Neural progenitor cell (in vitro differentiated cells): ENCODE measurements around the gene CTNNA3. TPM values are rescaled to one million over a fixed set of nuclear protein-coding genes. Genes with fewer than 3 reads are reported as not detected.

Experiments
- DNase-seq: peaks from one replicate; pipeline ENCODE4 v3.0.0-alpha.2; 2016; ENCODE audit warnings: low spot score
- H2AFZ ChIP-seq: fragments of 200-600 bp; sonication (generic); replicated peaks from 2 replicates; pipeline ENCODE4 v1.6.1; 2016; ENCODE audit warnings: antibody characterized with exemption
- H3F3A ChIP-seq: fragments of 200-600 bp; sonication (generic); 2 replicates; pipeline ENCODE4 v1.6.1; 2016; ENCODE audit warnings: antibody characterized with exemption, low read depth
- H3K27ac ChIP-seq: fragments of 200-600 bp; sonication (generic); 2 replicates; pipeline ENCODE4 v1.5.1; 2016; ENCODE audit warnings: mild to moderate bottlenecking
- H3K27me3 ChIP-seq: fragments of 200-600 bp; sonication (generic); 2 replicates; pipeline ENCODE4 v1.6.1; 2016; ENCODE audit warnings: mild to moderate bottlenecking, moderate library complexity
- H3K36me3 ChIP-seq: fragments of 200-600 bp; sonication (generic); 2 replicates; pipeline ENCODE4 v1.5.1; 2016
- H3K4me1 ChIP-seq: fragments of 200-600 bp; sonication (generic); 2 replicates; pipeline ENCODE4 v1.6.1; 2016; ENCODE audit warnings: mixed run types
- H3K4me2 ChIP-seq: fragments of 200-600 bp; sonication (generic); 2 replicates; pipeline ENCODE4 v1.6.1; 2016
- H3K4me3 ChIP-seq: fragments of 200-600 bp; sonication (generic); 2 replicates; pipeline ENCODE4 v1.5.1; 2016
- H3K79me2 ChIP-seq: fragments of 200-600 bp; sonication (generic); 2 replicates; pipeline ENCODE4 v1.6.1; 2016; ENCODE audit warnings: low read depth
- H3K9ac ChIP-seq: fragments of 200-600 bp; sonication (generic); 2 replicates; pipeline ENCODE4 v1.6.1; 2016
- H3K9me3 ChIP-seq: fragments of 200-600 bp; sonication (generic); 2 replicates; pipeline ENCODE4 v1.5.1; 2016; ENCODE audit warnings: low read depth
- H4K20me1 ChIP-seq: fragments of 200-600 bp; sonication (generic); 2 replicates; pipeline ENCODE4 v1.6.1; 2016; ENCODE audit warnings: low read depth
- H3K27ac Mint-ChIP-seq: 3 replicates; pipeline ENCODE4 v1.8.0; 2021; ENCODE audit warnings: mixed read lengths
- H3K27me3 Mint-ChIP-seq: 2 replicates; pipeline ENCODE4 v1.8.0; 2022; ENCODE audit warnings: low read depth, mild to moderate bottlenecking, inconsistent platforms, moderate library complexity, mixed read lengths; ENCODE audit not compliant: insufficient read depth
- H3K36me3 Mint-ChIP-seq: 3 replicates; pipeline ENCODE4 v1.8.0; 2021; ENCODE audit warnings: mixed read lengths
- H3K4me1 Mint-ChIP-seq: 3 replicates; pipeline ENCODE4 v1.8.0; 2021; ENCODE audit warnings: mixed read lengths
- H3K4me3 Mint-ChIP-seq: 3 replicates; pipeline ENCODE4 v1.8.0; 2021; ENCODE audit warnings: mild to moderate bottlenecking, moderate library complexity, mixed read lengths
- H3K9me3 Mint-ChIP-seq: 3 replicates; pipeline ENCODE4 v1.8.0; 2020; ENCODE audit warnings: mixed read lengths
- CTCF ChIP-seq: fragments of 200-600 bp; sonication (generic); IDR thresholded peaks from 2 replicates; pipeline ENCODE4 v1.5.1; 2017; ENCODE audit warnings: antibody characterized with exemption, mild to moderate bottlenecking
- EZH2 ChIP-seq: fragments of 200-600 bp; sonication (generic); IDR thresholded peaks from 2 replicates; pipeline ENCODE4 v1.6.1; 2017; ENCODE audit warnings: antibody characterized with exemption, mild to moderate bottlenecking, moderate library complexity
- EZH2phosphoT487 ChIP-seq: fragments of 200-600 bp; sonication (generic); IDR thresholded peaks from 2 replicates; pipeline ENCODE4 v1.6.1; 2017; ENCODE audit warnings: antibody characterized with exemption
- total RNA-seq: library from RNA; depleted of rRNA; stranded (reverse); fragments of >200 nt; gene quantifications from 2 replicates; pipeline ENCODE4 v1.2.3, GENCODE V29; 2015; ENCODE audit warnings: low replicate concordance

The CTNNA3 gene
- total RNA-seq, 1 donor from 2014 or later, result 12.9 TPM

- Histone ChIP-seq H3K79me2 (no peaks in the 10 kb centered on the region), H3K4me3 (no peak overlapping the region), H3K4me1 (no peaks in the 10 kb centered on the region), H3F3A (no peaks in the 10 kb centered on the region), H3K36me3 (no peaks in the 10 kb centered on the region), H3K9me3 (no peaks in the 10 kb centered on the region), H3K9ac (no peak overlapping the region), H2AFZ (no peak overlapping the region), H3K27me3 (no peaks in the 10 kb centered on the region), H3K27ac (no peak overlapping the region), H3K4me2 (no peak overlapping the region), H4K20me1 (no peaks in the 10 kb centered on the region)
- Mint-ChIP-seq H3K27ac (no peak overlapping the region), H3K27me3 (no peaks in the 10 kb centered on the region), H3K4me3 (no peak overlapping the region), H3K9me3 (no peaks in the 10 kb centered on the region), H3K36me3 (no peaks in the 10 kb centered on the region), H3K4me1 (no peaks in the 10 kb centered on the region)
- TF ChIP-seq CTCF, result no peak
- no peak for TF ChIP-seq EZH2phosphoT487
- no peak for TF ChIP-seq EZH2
- DNase-seq, result no peak
These were observed 712.5 kb downstream of the CTNNA3 start for GRCh38 chr10:66983475-66983818.

GRCh38 chr10:66982792-66983474, 713.1 kb downstream of the CTNNA3 start:
- H3K36me3 Mint-ChIP-seq, result no peaks in the 10 kb centered on the region
- H3K4me3 ChIP-seq, result no peak overlapping the region
- no peak overlapping the region for H3K27ac ChIP-seq
- no peaks in the 10 kb centered on the region for H3F3A ChIP-seq
- no peaks in the 10 kb centered on the region for H3K36me3 ChIP-seq
- no peak overlapping the region for H2AFZ ChIP-seq
- H3K79me2 ChIP-seq, result no peaks in the 10 kb centered on the region
- no peaks in the 10 kb centered on the region for H3K9me3 Mint-ChIP-seq
- H3K27ac Mint-ChIP-seq, result no peak overlapping the region
- no peak overlapping the region for H3K4me2 ChIP-seq
- no peak overlapping the region for H3K9ac ChIP-seq
- no peak for TF ChIP-seq EZH2phosphoT487
- no peak for TF ChIP-seq CTCF
- TF ChIP-seq EZH2, result no peak
- no peaks in the 10 kb centered on the region for H3K4me1 Mint-ChIP-seq
- peak; percentile 40 for DNase-seq
- no peaks in the 10 kb centered on the region for H3K27me3 Mint-ChIP-seq
- H3K4me3 Mint-ChIP-seq, result no peak overlapping the region
- no peaks in the 10 kb centered on the region for H3K4me1 ChIP-seq
- no peaks in the 10 kb centered on the region for H3K9me3 ChIP-seq
- H4K20me1 ChIP-seq, result no peaks in the 10 kb centered on the region
- H3K27me3 ChIP-seq, result no peaks in the 10 kb centered on the region

DNA sequence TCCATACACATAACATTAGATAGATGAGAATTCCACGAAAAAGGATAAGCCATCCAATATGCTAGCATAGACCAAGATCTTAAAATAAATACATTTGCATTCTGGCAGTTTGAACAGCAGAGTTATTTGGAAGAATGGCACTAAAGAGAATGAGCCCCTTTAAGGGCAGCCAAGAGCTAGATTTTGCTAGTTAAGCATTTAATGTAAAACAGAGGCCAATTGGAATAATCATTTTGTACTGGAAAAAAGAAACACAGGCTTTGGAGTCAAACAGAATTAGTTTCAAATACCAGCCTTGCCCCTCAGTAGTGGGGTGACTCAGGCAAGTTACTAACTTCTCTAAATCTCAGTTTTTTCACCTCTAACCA, 714.0 kb downstream of the CTNNA3 start:
- no peak overlapping the region for H3K4me2 ChIP-seq
- no peaks in the 10 kb centered on the region for H3K9me3 ChIP-seq
- H3K36me3 ChIP-seq, result no peaks in the 10 kb centered on the region
- H2AFZ ChIP-seq, result no peak overlapping the region
- H4K20me1 ChIP-seq, result no peaks in the 10 kb centered on the region
- H3K4me1 Mint-ChIP-seq, result no peaks in the 10 kb centered on the region
- TF ChIP-seq CTCF (no peak), EZH2 (no peak), EZH2phosphoT487 (no peak)
- H3K27me3 Mint-ChIP-seq, result no peaks in the 10 kb centered on the region
- H3K27me3 ChIP-seq, result no peaks in the 10 kb centered on the region
- DNase-seq, result no peak
- no peak overlapping the region for H3K4me3 ChIP-seq
- no peaks in the 10 kb centered on the region for H3K79me2 ChIP-seq
- no peaks in the 10 kb centered on the region for H3F3A ChIP-seq
- no peak overlapping the region for H3K27ac ChIP-seq
- H3K4me3 Mint-ChIP-seq, result no peak overlapping the region
- no peaks in the 10 kb centered on the region for H3K9me3 Mint-ChIP-seq
- H3K36me3 Mint-ChIP-seq, result no peaks in the 10 kb centered on the region
- no peak overlapping the region for H3K27ac Mint-ChIP-seq
- H3K9ac ChIP-seq, result no peak overlapping the region
- H3K4me1 ChIP-seq, result no peaks in the 10 kb centered on the region
